Uterus (tissue), 2 donors: ENCODE data around the gene CHST14.

ENCODE experiments used
- POLR2A ChIP-seq, 2 donors: fragments of 450-650 bp; IDR thresholded peaks; one replicate each; pipeline ENCODE4 v1.6.1; 2016; ENCODE audit warnings: antibody characterized with exemption in 2 of 2, mild to moderate bottlenecking in 1 of 2, moderate library complexity in 1 of 2
- TF ChIP-seq, protein P1 (sequence below), 4 experiments: fragments of 200-600 bp in 2 of 4; fragments of 450-650 bp in 2 of 4; sonication (generic) in 2 of 4; IDR thresholded peaks; one replicate each; pipeline ENCODE4 v1.5.1; 2016 to 2019; ENCODE audit warnings: antibody characterized with exemption in 4 of 4, mild to moderate bottlenecking in 2 of 4, moderate library complexity in 1 of 4

GRCh38 chr15:40477642-40478327 lies 7.0 kb downstream of the CHST14 start:
- TF ChIP-seq, protein P1, sequence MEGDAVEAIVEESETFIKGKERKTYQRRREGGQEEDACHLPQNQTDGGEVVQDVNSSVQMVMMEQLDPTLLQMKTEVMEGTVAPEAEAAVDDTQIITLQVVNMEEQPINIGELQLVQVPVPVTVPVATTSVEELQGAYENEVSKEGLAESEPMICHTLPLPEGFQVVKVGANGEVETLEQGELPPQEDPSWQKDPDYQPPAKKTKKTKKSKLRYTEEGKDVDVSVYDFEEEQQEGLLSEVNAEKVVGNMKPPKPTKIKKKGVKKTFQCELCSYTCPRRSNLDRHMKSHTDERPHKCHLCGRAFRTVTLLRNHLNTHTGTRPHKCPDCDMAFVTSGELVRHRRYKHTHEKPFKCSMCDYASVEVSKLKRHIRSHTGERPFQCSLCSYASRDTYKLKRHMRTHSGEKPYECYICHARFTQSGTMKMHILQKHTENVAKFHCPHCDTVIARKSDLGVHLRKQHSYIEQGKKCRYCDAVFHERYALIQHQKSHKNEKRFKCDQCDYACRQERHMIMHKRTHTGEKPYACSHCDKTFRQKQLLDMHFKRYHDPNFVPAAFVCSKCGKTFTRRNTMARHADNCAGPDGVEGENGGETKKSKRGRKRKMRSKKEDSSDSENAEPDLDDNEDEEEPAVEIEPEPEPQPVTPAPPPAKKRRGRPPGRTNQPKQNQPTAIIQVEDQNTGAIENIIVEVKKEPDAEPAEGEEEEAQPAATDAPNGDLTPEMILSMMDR (IDR thresholded peaks at IDR 0.05): no peak
- no peak for TF ChIP-seq POLR2A (IDR thresholded peaks at IDR 0.05)
